NCI-H128 (cell line): ENCODE results near the gene ZNF337.
"Not testable (repeated sequence)": the region's sequence is repeated elsewhere in the genome, so short reads cannot be mapped to it uniquely, and the experiment has no call there.

Experiments
- DNase-seq: peaks from one replicate; lab custom pipeline; 2025; ENCODE audit not compliant: unreplicated experiment; lab: John Stamatoyannopoulos, UW

ZNF337 gene

GRCh38 chr20:25695532-25696370 is 902 bp downstream of the ZNF337 start:
- no peak for DNase-seq

GRCh38 chr20:25692499-25692898 is 4.2 kb downstream of the ZNF337 start:
- DNase-seq = no peak

GRCh38 chr20:25690427-25690826 is 6.2 kb downstream of the ZNF337 start:
- no peak for DNase-seq

GRCh38 chr20:25686081-25687067 is 10.3 kb downstream of the ZNF337 start:
- no peak for DNase-seq

- no peak for DNase-seq
Measured at GRCh38 chr20:25685276-25686080, 11.2 kb downstream of the ZNF337 start.

GRCh38 chr20:25683826-25684225 is 12.8 kb downstream of the ZNF337 start:
- not testable (repeated sequence) for DNase-seq

- no peak for DNase-seq
Measured at GRCh38 chr20:25683050-25683449, 13.6 kb downstream of the ZNF337 start.

GRCh38 chr20:25676164-25676809 is 20.4 kb downstream of the ZNF337 start:
- no peak for DNase-seq

GRCh38 chr20:25675161-25675560 is 21.5 kb downstream of the ZNF337 start:
- no peak for DNase-seq

- DNase-seq = no peak
Measured at GRCh38 chr20:25672659-25673235, 23.9 kb downstream of the ZNF337 start.

GRCh38 chr20:25669826-25670422 is 26.7 kb downstream of the ZNF337 start:
- DNase-seq = no peak

- DNase-seq = no peak
Measured at GRCh38 chr20:25668446-25668845, 28.2 kb downstream of the ZNF337 start.

- no peak for DNase-seq
Measured at GRCh38 chr20:25659999-25660398, 36.7 kb downstream of the ZNF337 start.

GRCh38 chr20:25654487-25654886 is 42.2 kb downstream of the ZNF337 start:
- no peak for DNase-seq

- not testable (repeated sequence) for DNase-seq
Measured at GRCh38 chr20:25652866-25653265, 43.8 kb downstream of the ZNF337 start.

GRCh38 chr20:25644814-25645213 is 51.8 kb downstream of the ZNF337 start:
- DNase-seq = no peak

- DNase-seq = no peak
Measured at GRCh38 chr20:25643716-25644115, 52.9 kb downstream of the ZNF337 start.

- no peak for DNase-seq
Measured at GRCh38 chr20:25637247-25637646, 59.4 kb downstream of the ZNF337 start.

- no peak for DNase-seq
Measured at GRCh38 chr20:25632940-25633790, 63.5 kb downstream of the ZNF337 start.
